Activated T-cell treated with anti-CD3 and anti-CD28 coated beads, Interleukin-2, amount 50 U/mL, for 72 hours (primary cell): ENCODE measurements around the gene CHPT1. TPM values are rescaled to one million over a fixed set of nuclear protein-coding genes. Genes with fewer than 3 reads are reported as not detected.

ENCODE experiments used
- ATAC-seq, 2 donors: fragments of 150-1000 bp; cut with Tn5 transposase; replicated peaks in 1 of 2; 2 replicates each; pipeline ENCODE4 v1.10.0; 2021; ENCODE audit warnings: moderate library complexity in 2 of 2, mild to moderate bottlenecking in 1 of 2
- DNase-seq, 2 donors: peaks; one replicate each; pipeline ENCODE4 v3.0.0; 2021 to 2022; ENCODE audit warnings: mixed read lengths in 1 of 2
- H3K27ac Mint-ChIP-seq: one replicate; pipeline ENCODE4 v1.8.0; 2022; ENCODE audit warnings: mild to moderate bottlenecking, moderate library complexity, mixed read lengths
- H3K27me3 Mint-ChIP-seq: one replicate; pipeline ENCODE4 v1.8.0; 2022; ENCODE audit warnings: low read depth, mixed read lengths
- H3K36me3 Mint-ChIP-seq, 2 donors: one replicate each; pipeline ENCODE4 v1.8.0; 2022; ENCODE audit warnings: mixed read lengths in 2 of 2, mild to moderate bottlenecking in 1 of 2; ENCODE audit not compliant: insufficient read depth in 2 of 2
- H3K4me1 Mint-ChIP-seq: one replicate; pipeline ENCODE4 v1.8.0; 2022; ENCODE audit warnings: low read depth, mixed read lengths
- H3K4me3 Mint-ChIP-seq, 2 donors: one replicate each; pipeline ENCODE4 v1.8.0; 2022; ENCODE audit warnings: mild to moderate bottlenecking in 2 of 2, mixed read lengths in 2 of 2, moderate library complexity in 2 of 2
- H3K9me3 Mint-ChIP-seq, 2 donors: one replicate each; pipeline ENCODE4 v1.8.0; 2022; ENCODE audit warnings: mixed read lengths in 2 of 2
- total RNA-seq, 2 donors: library from RNA; stranded (reverse); gene quantifications; one replicate each; pipeline ENCODE4 v1.2.3, GENCODE V29; 2022

Gene CHPT1
- total RNA-seq, 2 donors from 2014 or later = 20.2 to 24.6 TPM

DNA sequence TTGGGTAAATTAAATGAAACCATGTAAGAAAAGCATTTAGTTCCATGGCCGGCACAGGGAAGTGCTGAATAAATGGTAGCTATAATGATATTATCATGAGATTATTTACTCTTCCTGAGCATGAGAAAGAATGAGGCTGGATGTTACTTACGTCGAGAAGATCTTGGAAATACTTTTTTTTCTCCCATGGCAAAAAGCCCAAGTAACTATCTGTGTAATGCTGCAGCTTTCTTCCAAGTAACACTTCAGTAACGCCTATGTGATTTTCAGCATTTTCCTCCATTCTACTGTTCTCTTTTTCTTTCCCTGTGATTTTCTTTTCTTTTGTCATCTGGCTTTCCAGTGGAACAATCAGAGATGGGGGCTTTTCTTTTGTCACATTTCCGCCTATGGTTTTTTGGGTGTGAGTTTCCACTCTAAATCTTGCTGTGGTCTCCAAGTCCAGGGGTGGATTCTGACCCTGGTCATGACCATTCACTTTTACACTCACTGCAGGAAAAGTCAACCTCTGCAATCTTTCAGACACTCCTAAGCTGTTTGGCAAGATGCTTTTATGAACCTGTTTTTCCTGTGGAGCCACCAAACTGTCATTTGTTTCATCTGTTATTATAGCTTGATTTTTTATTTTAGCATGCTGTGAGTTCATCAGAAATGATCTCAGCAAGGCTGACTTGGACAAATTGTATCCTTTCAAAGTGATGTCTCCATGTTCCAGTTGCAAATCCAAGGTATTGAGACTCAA is 66.8 kb downstream of the CHPT1 start:
- H3K9me3 Mint-ChIP-seq = no peaks in the 10 kb centered on the region
- no peaks in the 10 kb centered on the region for H3K4me1 Mint-ChIP-seq
- DNase-seq (no peak), ATAC-seq (no peak)
- no peak overlapping the region for H3K4me3 Mint-ChIP-seq
- H3K36me3 Mint-ChIP-seq = peaks cover 0 to 8% of the 10 kb centered on the region in 2 donors
- no peaks in the 10 kb centered on the region for H3K27me3 Mint-ChIP-seq
- no peak overlapping the region for H3K27ac Mint-ChIP-seq

GRCh38 chr12:101767537-101767936 is 70.1 kb downstream of the CHPT1 start:
- H3K27ac Mint-ChIP-seq = no peak overlapping the region

GRCh38 chr12:101768781-101769180 is 71.3 kb downstream of the CHPT1 start:
- Mint-ChIP-seq H3K9me3 (no peaks in the 10 kb centered on the region), H3K4me1 (peaks cover 13% of the 10 kb centered on the region), H3K4me3 (no peak overlapping the region), H3K27ac (no peak overlapping the region), H3K36me3 (peaks cover 4 to 20% of the 10 kb centered on the region in 2 donors), H3K27me3 (no peaks in the 10 kb centered on the region)
- DNase-seq (no peak), ATAC-seq (no peak)

More at GRCh38 chr12:101767537-101767936, 70.1 kb downstream of the CHPT1 start:
- no peaks in the 10 kb centered on the region for H3K9me3 Mint-ChIP-seq
- ATAC-seq = no peak
- H3K4me1 Mint-ChIP-seq = peaks cover 7% of the 10 kb centered on the region
- H3K36me3 Mint-ChIP-seq = peaks cover 4 to 15% of the 10 kb centered on the region in 2 donors
- no peaks in the 10 kb centered on the region for H3K27me3 Mint-ChIP-seq
- no peak overlapping the region for H3K4me3 Mint-ChIP-seq
- no peak for DNase-seq

- Mint-ChIP-seq H3K27me3 (no peaks in the 10 kb centered on the region), H3K4me1 (peaks cover 13% of the 10 kb centered on the region), H3K4me3 (no peak overlapping the region), H3K36me3 (peaks cover 4 to 15% of the 10 kb centered on the region in 2 donors), H3K27ac (no peak overlapping the region), H3K9me3 (no peaks in the 10 kb centered on the region)
- DNase-seq = no peak
- ATAC-seq = no peak
Observed at GRCh38 chr12:101769865-101770264, 72.4 kb downstream of the CHPT1 start.

- H3K27me3 Mint-ChIP-seq = no peaks in the 10 kb centered on the region
- DNase-seq = peak in 1 of 2 donors; percentile 6
- no peak overlapping the region for H3K4me3 Mint-ChIP-seq
- peak overlapping the region; percentile 75 for H3K27ac Mint-ChIP-seq
- peaks cover 13% of the 10 kb centered on the region for H3K4me1 Mint-ChIP-seq
- peaks cover 4 to 15% of the 10 kb centered on the region in 2 donors for H3K36me3 Mint-ChIP-seq
- peak; percentile 67 to 74 for ATAC-seq
- H3K9me3 Mint-ChIP-seq = no peaks in the 10 kb centered on the region
Observed at GRCh38 chr12:101772012-101772775, 74.8 kb downstream of the CHPT1 start.

DNA sequence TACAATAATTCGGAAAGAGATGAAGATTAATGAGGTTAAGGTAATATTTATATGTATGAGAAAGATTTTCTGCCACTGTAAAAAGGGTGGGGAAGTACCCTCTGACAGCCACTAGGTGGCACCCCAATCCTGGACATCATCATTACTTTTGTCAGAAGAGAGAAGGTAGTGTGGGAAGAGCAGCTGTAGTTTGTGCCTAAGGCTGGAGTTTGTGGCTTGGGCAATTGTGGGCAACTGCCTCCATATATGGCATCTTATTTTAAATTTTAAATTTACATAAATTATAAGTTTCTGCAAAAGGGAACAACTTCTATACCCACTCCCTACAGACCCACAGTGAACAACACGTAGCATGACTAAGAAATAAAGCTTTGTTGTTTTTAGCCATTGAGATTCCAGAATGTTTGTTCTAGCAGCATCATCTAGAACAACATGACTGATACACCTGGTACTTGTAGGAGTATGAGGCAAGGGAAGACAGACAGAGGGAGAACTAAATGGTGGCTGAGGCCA is 76.3 kb downstream of the CHPT1 start:
- H3K9me3 Mint-ChIP-seq = no peaks in the 10 kb centered on the region
- no peak overlapping the region for H3K4me3 Mint-ChIP-seq
- ATAC-seq (peak; percentile 80 to 82), DNase-seq (peak; percentile 59 to 71)
- H3K27ac Mint-ChIP-seq = no peak overlapping the region
- H3K36me3 Mint-ChIP-seq = peaks cover 4 to 14% of the 10 kb centered on the region in 2 donors
- peaks cover 13% of the 10 kb centered on the region for H3K4me1 Mint-ChIP-seq
- no peaks in the 10 kb centered on the region for H3K27me3 Mint-ChIP-seq

- Mint-ChIP-seq H3K27me3 (no peaks in the 10 kb centered on the region), H3K36me3 (peaks cover 2 to 11% of the 10 kb centered on the region in 2 donors), H3K9me3 (no peaks in the 10 kb centered on the region), H3K27ac (no peak overlapping the region), H3K4me3 (no peak overlapping the region), H3K4me1 (peaks cover 17% of the 10 kb centered on the region)
- ATAC-seq (no peak), DNase-seq (no peak)
Observed at GRCh38 chr12:101775816-101776215, 78.4 kb downstream of the CHPT1 start.

DNA sequence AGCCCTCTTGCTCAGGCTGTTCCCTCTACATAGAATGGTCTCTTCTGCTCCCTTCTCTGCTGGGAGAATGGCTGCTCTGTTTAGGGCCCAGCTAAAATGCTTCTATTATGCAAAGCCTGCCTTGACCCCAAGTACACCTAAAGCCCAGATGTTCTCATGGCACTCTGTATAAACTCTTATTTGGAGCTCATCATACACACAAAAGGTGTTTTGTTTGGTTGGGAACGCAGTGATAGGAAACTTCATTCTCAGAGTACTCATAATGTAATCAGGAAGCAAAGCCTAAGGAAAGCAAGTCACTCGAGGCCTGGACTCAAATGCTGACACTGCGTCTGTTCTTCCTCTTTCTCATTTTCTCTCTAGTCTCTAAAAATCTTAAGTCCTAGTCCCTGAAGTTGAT is 80.0 kb downstream of the CHPT1 start:
- ATAC-seq = no peak
- Mint-ChIP-seq H3K4me1 (peaks cover 28% of the 10 kb centered on the region), H3K4me3 (no peak overlapping the region), H3K27me3 (no peaks in the 10 kb centered on the region), H3K9me3 (no peaks in the 10 kb centered on the region), H3K36me3 (peaks cover 2 to 11% of the 10 kb centered on the region in 2 donors), H3K27ac (peak overlapping the region; percentile 38)
- no peak for DNase-seq

GRCh38 chr12:101777978-101778377 is 80.5 kb downstream of the CHPT1 start:
- no peak overlapping the region for H3K4me3 Mint-ChIP-seq
- ATAC-seq (no peak), DNase-seq (no peak)
- peaks cover 32% of the 10 kb centered on the region for H3K4me1 Mint-ChIP-seq
- H3K27ac Mint-ChIP-seq = no peak overlapping the region
- no peaks in the 10 kb centered on the region for H3K27me3 Mint-ChIP-seq
- H3K9me3 Mint-ChIP-seq = no peaks in the 10 kb centered on the region
- peaks cover 2 to 11% of the 10 kb centered on the region in 2 donors for H3K36me3 Mint-ChIP-seq

Other genes starting within 250 kb of the CHPT1 start
- not detected for gene SPIC, start 222.3 kb upstream of the CHPT1 start, total RNA-seq
- gene MYBPC1, start 102.7 kb upstream of the CHPT1 start, total RNA-seq = not detected
- under 1 TPM; 0.30 to 0.91 TPM for gene SYCP3, start 41.8 kb downstream of the CHPT1 start, total RNA-seq
- gene GNPTAB, start 133.3 kb downstream of the CHPT1 start, total RNA-seq = 10 to 100 TPM; 32.3 to 44.3 TPM
- 1 to 10 TPM; 6.4 to 9.9 TPM for gene DRAM1, start 179.9 kb downstream of the CHPT1 start, total RNA-seq